22Rv1 (cell line): ENCODE data around the gene BEGAIN.

ENCODE experiments used
- CTCF ChIP-seq: fragments of 450-650 bp; IDR thresholded peaks from 2 replicates; pipeline ENCODE4 v1.5.1; 2017; ENCODE audit warnings: mild to moderate bottlenecking
- ZFX ChIP-seq: fragments of 450-650 bp; IDR thresholded peaks from 2 replicates; pipeline ENCODE4 v1.6.1; 2017; ENCODE audit warnings: antibody characterized with exemption, borderline replicate concordance

GRCh38 chr14:100567009-100567876, 20.0 kb downstream of the BEGAIN start:
- TF ChIP-seq CTCF (no peak), ZFX (no peak)
